ENCODE results near the gene ABCG4. TPM values are rescaled to one million over a fixed set of nuclear protein-coding genes. Genes with fewer than 3 reads are reported as not detected.
"Not testable (repeated sequence)": the region's sequence is repeated elsewhere in the genome, so short reads cannot be mapped to it uniquely, and the experiment has no call there.

The ABCG4 gene
- total RNA-seq, 2 experiments from 2014 or later: not detected

DNA sequence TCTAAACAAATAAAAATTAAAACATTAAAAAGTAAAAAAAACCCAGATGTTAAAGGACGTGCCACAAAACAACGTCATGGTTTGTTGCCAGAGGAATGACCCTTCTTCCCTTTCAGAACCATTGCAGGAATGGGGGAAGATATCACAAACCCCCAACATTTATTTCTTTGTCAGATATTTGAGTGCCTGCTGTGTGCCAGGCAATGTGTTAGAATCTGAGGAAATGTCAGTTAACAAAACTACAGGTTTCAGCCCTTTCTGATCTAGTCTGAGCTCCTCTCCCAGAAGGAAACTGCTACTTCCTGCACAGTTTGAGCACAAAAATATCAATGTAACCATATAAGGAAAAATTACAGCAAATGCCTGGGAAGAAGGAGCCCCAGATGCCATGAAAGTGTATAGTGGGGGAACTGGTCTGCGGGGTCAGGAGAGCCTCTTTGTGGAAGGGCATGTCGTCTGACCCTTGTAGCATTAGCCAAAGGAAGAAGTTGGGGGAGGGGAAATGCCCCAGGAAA is 29.4 kb downstream of the ABCG4 start:
- Mint-ChIP-seq H3K4me1 (peaks cover 22% of the 10 kb centered on the region), H3K4me3 (no peak overlapping the region), H3K36me3 (ENCODE audit: low read depth) (peaks cover 22% of the 10 kb centered on the region), H3K27ac (peak overlapping the region; percentile 24), H3K27me3 (no peaks in the 10 kb centered on the region), H3K9me3 (no peaks in the 10 kb centered on the region)
- no peak for DNase-seq
- ChIA-PET CTCF (interaction anchor here (1.0 to 1.8 kb wide), 5 partner anchors 9 to 162 kb away, joined by 3 to 15 read pairs (median 5); partner anchors contain the start of gene NLRX1), POLR2A (interaction anchor here (1.3 to 1.4 kb wide), 2 partner anchors 9 to 71 kb away, joined by 3 to 11 read pairs; partner anchors contain the start of genes C2CD2L and NLRX1)

DNA sequence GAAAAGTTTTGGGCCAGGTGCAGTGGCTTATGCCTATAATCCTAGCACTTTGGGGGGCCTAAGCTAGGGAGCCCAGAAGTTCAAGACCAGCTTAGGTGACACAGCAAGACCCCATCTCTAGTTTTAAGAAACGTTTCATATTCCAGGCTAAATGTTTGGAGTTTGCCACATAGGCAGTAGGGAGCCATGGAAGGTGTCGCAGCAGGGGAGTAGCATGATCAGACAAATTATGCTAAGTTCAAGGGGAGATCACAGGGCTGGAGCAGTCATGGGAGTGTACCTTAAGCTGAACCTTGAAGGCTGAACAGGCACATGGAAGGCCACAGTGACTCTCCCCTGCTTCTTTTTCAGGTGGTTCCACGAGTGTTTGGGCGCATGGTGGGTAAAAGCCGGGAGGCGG is 30.5 kb downstream of the ABCG4 start:
- H3K27ac Mint-ChIP-seq: no peak overlapping the region
- ChIA-PET CTCF (interaction anchor here (0.6 to 1.7 kb wide), 5 partner anchors 10 to 249 kb away, joined by 3 to 7 read pairs (median 3); partner anchors contain the start of genes CBL and NLRX1), POLR2A (interaction anchor here (1.6 kb wide), 1 partner anchor 10 kb away, joined by 4 read pairs; the partner anchor contains the start of gene NLRX1)
- peaks cover 22% of the 10 kb centered on the region for H3K4me1 Mint-ChIP-seq
- no peak for DNase-seq
- H3K9me3 Mint-ChIP-seq: no peaks in the 10 kb centered on the region
- H3K36me3 Mint-ChIP-seq (ENCODE audit: low read depth): peaks cover 18% of the 10 kb centered on the region
- H3K4me3 Mint-ChIP-seq: no peak overlapping the region
- no peaks in the 10 kb centered on the region for H3K27me3 Mint-ChIP-seq

DNA sequence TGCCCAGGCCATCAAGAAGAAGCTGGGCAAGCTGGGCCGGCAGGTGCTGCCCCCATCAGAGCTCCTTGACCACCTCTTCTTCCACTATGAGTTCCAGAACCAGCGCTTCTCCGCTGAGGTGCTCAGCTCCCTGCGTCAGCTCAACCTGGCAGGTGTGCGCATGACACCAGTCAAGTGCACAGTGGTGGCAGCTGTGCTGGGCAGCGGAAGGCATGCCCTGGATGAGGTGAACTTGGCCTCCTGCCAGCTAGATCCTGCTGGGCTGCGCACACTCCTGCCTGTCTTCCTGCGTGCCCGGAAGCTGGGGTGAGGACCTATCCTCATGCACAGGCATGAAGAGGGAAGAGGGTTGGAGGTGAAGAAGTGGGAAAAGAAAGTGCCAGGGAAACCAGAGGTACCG is 31.1 kb downstream of the ABCG4 start:
- H3K4me1 Mint-ChIP-seq: peaks cover 22% of the 10 kb centered on the region
- H3K4me3 Mint-ChIP-seq: no peak overlapping the region
- ChIA-PET CTCF (interaction anchor here (0.7 to 1.7 kb wide), 4 partner anchors 11 to 141 kb away, joined by 3 to 7 read pairs (median 3); partner anchors contain the start of genes CBL and NLRX1), POLR2A (interaction anchor here (1.6 kb wide), 1 partner anchor 11 kb away, joined by 4 read pairs; the partner anchor contains the start of gene NLRX1)
- no peaks in the 10 kb centered on the region for H3K9me3 Mint-ChIP-seq
- H3K27ac Mint-ChIP-seq: no peak overlapping the region
- peaks cover 16% of the 10 kb centered on the region for H3K36me3 Mint-ChIP-seq (ENCODE audit: low read depth)
- no peak for DNase-seq
- H3K27me3 Mint-ChIP-seq: no peaks in the 10 kb centered on the region

DNA sequence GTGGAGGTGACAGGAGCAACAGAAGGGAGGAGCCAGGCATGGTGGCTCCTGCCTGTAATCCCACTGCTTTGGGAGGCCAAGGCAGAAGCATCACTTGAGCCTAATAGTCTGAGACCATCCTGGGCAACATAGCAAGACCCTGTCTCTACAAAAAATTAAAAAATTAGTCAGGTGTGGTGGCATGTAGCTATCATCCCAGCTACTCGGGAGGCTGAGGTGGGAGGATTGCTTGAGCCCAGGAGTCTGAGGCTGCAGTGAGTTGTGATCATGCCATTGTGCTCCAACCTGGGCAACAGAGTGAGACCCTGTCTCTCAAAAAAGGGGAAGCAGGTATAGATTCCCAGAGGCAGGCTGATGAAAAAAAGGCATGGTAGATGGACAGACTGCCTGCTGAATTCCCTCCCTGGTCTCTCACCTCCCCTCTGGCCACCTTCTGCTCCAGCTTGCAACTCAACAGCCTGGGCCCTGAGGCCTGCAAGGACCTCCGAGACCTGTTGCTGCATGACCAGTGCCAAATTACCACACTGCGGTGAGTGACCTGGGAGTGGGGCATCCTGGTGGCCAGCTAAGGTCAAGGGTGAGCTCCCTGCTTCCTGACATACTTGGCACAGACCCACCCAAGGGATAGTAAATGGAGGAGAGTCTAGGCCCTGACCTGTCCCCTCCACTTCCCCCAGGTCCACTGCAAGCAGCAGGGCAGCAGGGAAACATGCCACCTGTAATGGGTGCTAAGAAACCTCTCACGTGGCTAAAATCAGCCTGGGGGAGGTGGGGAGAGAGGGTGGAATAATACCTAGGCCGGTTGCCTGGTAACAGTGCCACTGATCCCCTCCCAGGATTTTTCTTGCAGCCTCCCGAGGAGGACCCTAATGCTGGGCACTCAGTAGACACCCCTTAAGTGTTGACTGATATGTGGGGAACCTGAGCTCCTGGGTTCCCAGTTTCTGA is 32.2 kb downstream of the ABCG4 start:
- CTCF ChIA-PET: interaction anchor here (1.1 kb wide), 1 partner anchor 140 kb away, joined by 3 read pairs; no protein-coding TSS in a partner anchor
- H3K27ac Mint-ChIP-seq: no peak overlapping the region

DNA sequence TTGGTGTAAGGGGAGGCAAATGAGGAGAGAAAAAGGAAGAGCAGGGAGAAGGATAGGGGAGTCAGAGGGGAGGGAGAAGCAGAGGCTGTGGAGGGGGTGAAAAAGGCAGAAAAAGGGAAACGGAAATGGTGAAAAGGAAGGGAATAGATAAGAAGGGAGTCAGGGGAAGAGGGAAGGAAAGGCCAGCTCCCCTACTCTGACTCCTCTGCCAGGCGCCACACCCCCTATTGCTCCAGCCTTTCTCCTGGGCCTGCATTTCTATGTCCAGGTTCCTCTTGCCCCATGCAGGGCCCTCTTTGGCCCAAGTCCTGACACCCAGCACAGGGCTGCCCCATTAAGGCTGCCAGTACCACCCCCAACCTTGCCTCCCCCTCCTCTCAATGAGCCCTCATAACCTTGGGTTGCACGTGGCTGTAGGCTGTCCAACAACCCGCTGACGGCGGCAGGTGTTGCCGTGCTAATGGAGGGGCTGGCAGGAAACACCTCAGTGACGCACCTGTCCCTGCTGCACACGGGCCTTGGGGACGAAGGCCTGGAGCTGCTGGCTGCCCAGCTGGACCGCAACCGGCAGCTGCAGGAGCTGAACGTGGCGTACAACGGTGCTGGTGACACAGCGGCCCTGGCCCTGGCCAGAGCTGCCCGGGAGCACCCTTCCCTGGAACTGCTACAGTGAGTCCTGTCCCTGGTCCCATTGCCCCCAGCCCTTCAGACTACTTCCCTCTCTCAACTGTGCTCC is 33.0 kb downstream of the ABCG4 start:
- H3K36me3 Mint-ChIP-seq (ENCODE audit: low read depth): peaks cover 9% of the 10 kb centered on the region
- H3K4me1 Mint-ChIP-seq: peaks cover 14% of the 10 kb centered on the region
- no peaks in the 10 kb centered on the region for H3K27me3 Mint-ChIP-seq
- H3K4me3 Mint-ChIP-seq: no peak overlapping the region
- no peaks in the 10 kb centered on the region for H3K9me3 Mint-ChIP-seq
- DNase-seq: no peak
- ChIA-PET POLR2A (interaction anchor here (1.6 kb wide), 1 partner anchor 13 kb away, joined by 4 read pairs; the partner anchor contains the start of gene NLRX1), CTCF (no interaction called here)
- no peak overlapping the region for H3K27ac Mint-ChIP-seq

More for the DNA sequence above, 32.2 kb downstream of the ABCG4 start:
- POLR2A ChIA-PET: interaction anchor here (1.6 kb wide), 2 partner anchors 12 kb away, joined by 4 read pairs; partner anchors contain the start of gene NLRX1
- H3K9me3 Mint-ChIP-seq: no peaks in the 10 kb centered on the region
- DNase-seq: no peak
- peaks cover 9% of the 10 kb centered on the region for H3K36me3 Mint-ChIP-seq (ENCODE audit: low read depth)
- no peaks in the 10 kb centered on the region for H3K27me3 Mint-ChIP-seq
- no peak overlapping the region for H3K4me3 Mint-ChIP-seq
- peaks cover 14% of the 10 kb centered on the region for H3K4me1 Mint-ChIP-seq

DNA sequence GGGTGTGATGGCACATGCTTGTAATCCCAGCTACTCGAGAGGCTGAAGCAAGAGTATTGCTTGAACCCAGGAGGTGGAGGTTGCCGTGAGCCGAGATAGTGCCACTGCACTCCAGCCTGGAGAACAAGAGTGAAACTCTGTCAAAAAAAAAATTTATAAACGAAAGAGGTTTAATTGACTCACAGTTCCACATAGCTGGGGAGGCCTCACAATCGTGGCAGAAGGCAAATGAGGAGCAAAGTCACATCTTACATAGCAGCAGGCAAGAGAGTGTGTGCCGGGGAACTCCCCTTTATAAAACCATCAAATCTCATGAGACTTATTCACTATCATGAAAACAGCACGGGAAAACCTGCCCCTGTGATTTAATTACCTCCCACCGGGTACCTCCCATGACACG is 35.5 kb downstream of the ABCG4 start:
- DNase-seq; POLR2A ChIA-PET; H3K4me3 Mint-ChIP-seq; H3K9me3 Mint-ChIP-seq; H3K27ac Mint-ChIP-seq; H3K4me1 Mint-ChIP-seq; H3K27me3 Mint-ChIP-seq; CTCF ChIA-PET; H3K36me3 Mint-ChIP-seq (ENCODE audit: low read depth): not testable (repeated sequence)

DNA sequence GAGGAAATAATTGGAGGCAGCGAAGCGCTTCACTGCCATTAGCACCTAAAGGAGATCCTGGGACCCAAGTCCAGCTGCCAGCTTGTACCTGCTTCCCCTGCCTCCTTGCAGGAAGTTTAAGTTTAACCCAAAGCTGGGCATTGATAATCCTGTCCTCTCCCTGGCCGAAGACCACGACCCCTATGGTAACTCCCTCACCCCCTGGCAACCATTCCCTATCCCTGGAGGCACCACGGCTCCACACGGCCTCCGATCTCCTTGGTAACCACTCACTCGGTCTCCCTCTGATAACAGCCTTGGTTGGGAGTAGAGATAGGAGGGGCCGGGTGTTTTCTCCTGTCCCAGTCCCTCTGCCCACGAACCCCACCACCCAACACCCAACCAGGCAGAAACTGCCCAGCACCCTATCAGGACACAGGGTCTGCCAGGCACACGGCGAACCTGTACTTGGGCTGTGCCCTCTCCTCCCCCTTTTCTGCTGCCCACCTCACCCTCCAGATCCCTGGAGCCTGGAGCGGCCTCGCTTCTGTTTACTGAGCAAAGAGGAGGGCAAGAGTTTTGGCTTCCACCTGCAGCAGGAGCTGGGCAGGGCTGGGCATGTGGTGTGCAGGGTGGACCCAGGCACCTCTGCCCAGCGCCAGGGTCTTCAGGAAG is 37.3 kb downstream of the ABCG4 start:
- H3K4me1 Mint-ChIP-seq: no peaks in the 10 kb centered on the region
- no peaks in the 10 kb centered on the region for H3K27me3 Mint-ChIP-seq
- no peaks in the 10 kb centered on the region for H3K36me3 Mint-ChIP-seq (ENCODE audit: low read depth)
- DNase-seq: no peak
- no peak overlapping the region for H3K4me3 Mint-ChIP-seq
- ChIA-PET POLR2A (interaction anchor here (0.9 kb wide), 1 partner anchor 17 kb away, joined by 3 read pairs; the partner anchor contains the start of gene NLRX1), CTCF (no interaction called here)
- H3K27ac Mint-ChIP-seq: no peak overlapping the region
- H3K9me3 Mint-ChIP-seq: no peaks in the 10 kb centered on the region

DNA sequence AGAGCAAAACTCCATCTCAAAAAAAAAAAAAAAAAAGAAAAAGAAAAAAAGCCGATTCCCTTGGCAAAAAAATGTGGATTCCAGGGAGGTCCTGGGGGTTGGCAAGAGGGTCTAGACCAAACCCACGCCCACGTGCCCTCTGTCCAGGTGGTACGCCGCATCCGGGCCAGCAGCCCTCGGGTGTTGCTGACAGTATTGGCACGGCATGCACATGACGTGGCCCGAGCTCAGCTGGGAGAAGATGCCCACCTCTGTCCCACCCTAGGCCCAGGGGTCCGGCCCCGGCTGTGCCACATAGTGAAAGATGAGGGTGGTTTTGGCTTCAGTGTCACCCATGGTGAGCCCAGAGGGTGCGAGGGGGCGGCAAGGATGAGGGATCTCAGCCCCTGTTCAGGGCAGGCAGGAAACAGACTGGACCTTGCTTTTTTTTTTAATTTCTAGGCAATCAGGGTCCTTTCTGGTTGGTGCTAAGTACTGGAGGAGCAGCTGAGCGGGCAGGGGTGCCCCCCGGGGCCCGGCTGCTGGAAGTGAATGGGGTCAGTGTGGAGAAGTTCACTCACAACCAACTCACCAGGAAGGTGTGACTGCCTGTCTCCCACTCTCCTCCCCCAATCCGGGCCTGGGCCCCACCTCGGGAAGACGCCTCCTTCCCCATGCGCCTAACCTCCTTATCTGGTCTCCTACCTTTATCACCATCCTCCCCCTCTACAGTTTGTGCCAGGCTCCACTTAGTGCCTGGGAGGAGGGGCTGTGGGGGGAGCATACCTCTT is 38.5 kb downstream of the ABCG4 start:
- Mint-ChIP-seq H3K9me3 (no peaks in the 10 kb centered on the region), H3K27me3 (no peaks in the 10 kb centered on the region), H3K4me1 (no peaks in the 10 kb centered on the region), H3K36me3 (ENCODE audit: low read depth) (no peaks in the 10 kb centered on the region), H3K4me3 (no peak overlapping the region), H3K27ac (no peak overlapping the region)
- DNase-seq: no peak
- ChIA-PET CTCF (interaction anchor here (1.5 kb wide), 1 partner anchor 19 kb away, joined by 5 read pairs; the partner anchor contains the start of gene CBL), POLR2A (no interaction called here)

DNA sequence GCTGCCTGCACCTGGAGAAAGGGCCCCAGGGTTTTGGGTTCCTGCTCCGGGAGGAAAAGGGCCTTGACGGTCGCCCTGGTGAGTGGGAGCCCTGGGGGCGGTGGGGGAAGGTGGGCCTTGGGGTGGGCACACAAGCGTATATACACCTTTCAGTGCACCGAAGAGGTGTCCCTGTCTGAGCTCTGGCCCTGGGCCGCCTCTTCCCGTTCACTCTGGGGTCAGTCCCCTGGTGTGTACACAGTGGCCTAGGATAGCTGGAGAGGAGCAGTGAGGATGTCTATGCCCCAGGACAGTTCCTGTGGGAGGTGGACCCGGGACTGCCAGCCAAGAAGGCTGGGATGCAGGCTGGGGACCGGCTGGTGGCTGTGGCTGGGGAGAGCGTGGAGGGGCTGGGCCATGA is 39.2 kb downstream of the ABCG4 start:
- CTCF ChIA-PET: interaction anchor here (1.5 kb wide), 1 partner anchor 18 kb away, joined by 5 read pairs; the partner anchor contains the start of gene CBL
- POLR2A ChIA-PET: no interaction called here
- H3K27ac Mint-ChIP-seq: no peak overlapping the region

DNA sequence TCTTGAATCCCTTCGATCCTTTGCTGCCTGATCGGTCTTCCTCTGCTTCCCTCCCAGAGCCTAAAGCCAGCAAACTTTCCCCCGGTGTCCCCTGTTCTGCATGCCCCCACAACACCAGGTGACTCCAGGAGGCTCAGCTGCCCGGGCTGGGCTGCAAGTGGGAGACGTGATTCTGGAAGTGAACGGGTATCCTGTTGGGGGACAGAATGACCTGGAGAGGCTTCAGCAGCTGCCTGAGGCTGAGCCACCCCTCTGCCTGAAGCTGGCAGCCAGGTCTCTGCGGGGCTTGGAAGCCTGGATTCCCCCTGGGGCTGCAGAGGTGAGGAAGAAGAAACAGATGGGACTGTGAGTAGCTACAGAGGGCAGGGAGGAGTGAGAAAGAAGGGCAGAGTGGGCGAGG is 40.0 kb downstream of the ABCG4 start:
- H3K4me3 Mint-ChIP-seq: no peak overlapping the region
- H3K4me1 Mint-ChIP-seq: no peaks in the 10 kb centered on the region
- ChIA-PET CTCF (interaction anchor here (1.3 to 1.5 kb wide), 2 partner anchors 14 to 17 kb away, joined by 3 to 5 read pairs; partner anchors contain the start of gene CBL), POLR2A (interaction anchor here (1.3 kb wide), 1 partner anchor 20 kb away, joined by 3 read pairs; the partner anchor contains the start of gene NLRX1)
- no peaks in the 10 kb centered on the region for H3K27me3 Mint-ChIP-seq
- no peaks in the 10 kb centered on the region for H3K36me3 Mint-ChIP-seq (ENCODE audit: low read depth)
- DNase-seq: no peak
- H3K27ac Mint-ChIP-seq: no peak overlapping the region
- no peaks in the 10 kb centered on the region for H3K9me3 Mint-ChIP-seq

More for the DNA sequence above, 39.2 kb downstream of the ABCG4 start:
- no peak for DNase-seq
- Mint-ChIP-seq H3K4me1 (no peaks in the 10 kb centered on the region), H3K9me3 (no peaks in the 10 kb centered on the region), H3K27me3 (no peaks in the 10 kb centered on the region), H3K36me3 (ENCODE audit: low read depth) (no peaks in the 10 kb centered on the region), H3K4me3 (no peak overlapping the region)

DNA sequence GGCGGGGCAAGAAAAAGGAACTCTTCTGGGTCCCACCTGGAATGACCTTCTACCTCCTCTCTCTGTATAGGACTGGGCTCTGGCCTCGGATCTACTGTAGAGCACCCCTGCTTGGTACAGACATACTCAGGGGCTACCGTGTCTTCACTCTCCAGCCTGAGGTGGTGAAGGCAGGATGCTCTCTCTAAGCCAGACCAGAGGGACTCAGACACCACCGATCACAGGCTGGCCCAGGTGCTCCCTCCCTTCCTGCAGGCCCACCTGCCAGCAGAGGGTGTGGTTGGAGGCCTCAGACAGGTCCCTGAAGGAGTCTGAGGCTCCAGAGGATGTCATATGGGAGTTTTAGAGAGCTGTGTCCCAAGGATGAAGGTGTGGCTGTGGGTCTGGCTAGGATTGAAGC is 40.5 kb downstream of the ABCG4 start:
- ChIA-PET CTCF (interaction anchor here (1.3 kb wide), 1 partner anchor 13 kb away, joined by 3 read pairs; no protein-coding TSS in a partner anchor), POLR2A (interaction anchor here (1.3 kb wide), 1 partner anchor 20 kb away, joined by 3 read pairs; the partner anchor contains the start of gene NLRX1)
- H3K4me1 Mint-ChIP-seq: no peaks in the 10 kb centered on the region
- no peak overlapping the region for H3K27ac Mint-ChIP-seq
- no peaks in the 10 kb centered on the region for H3K27me3 Mint-ChIP-seq
- DNase-seq: no peak
- no peaks in the 10 kb centered on the region for H3K9me3 Mint-ChIP-seq
- no peak overlapping the region for H3K4me3 Mint-ChIP-seq
- H3K36me3 Mint-ChIP-seq (ENCODE audit: low read depth): no peaks in the 10 kb centered on the region
